ENCODE measurements around the gene GJD4. TPM values are rescaled to one million over a fixed set of nuclear protein-coding genes. Genes with fewer than 3 reads are reported as not detected.

GJD4 gene
- total RNA-seq, 6 experiments from 2014 or later, result not detected

- no peak for DNase-seq
- Mint-ChIP-seq H3K9me3 (no peaks in the 10 kb centered on the region), H3K27me3 (ENCODE audit: insufficient read depth) (peaks cover 44% of the 10 kb centered on the region), H3K4me1 (ENCODE audit: low read depth) (no peaks in the 10 kb centered on the region), H3K36me3 (ENCODE audit: low read depth) (no peaks in the 10 kb centered on the region; the same call in 1 of the 2 replicates), H3K27ac (no peak overlapping the region), H3K4me3 (no peak overlapping the region)
- TF ChIP-seq CTCF (IDR thresholded peaks at IDR 0.05), result no peak
Observed at GRCh38 chr10:35595106-35595505, 10.0 kb upstream of the GJD4 start.

- Mint-ChIP-seq H3K27ac (no peak overlapping the region), H3K9me3 (no peaks in the 10 kb centered on the region), H3K36me3 (ENCODE audit: low read depth) (no peaks in the 10 kb centered on the region), H3K4me1 (ENCODE audit: low read depth) (no peaks in the 10 kb centered on the region), H3K27me3 (ENCODE audit: insufficient read depth) (peaks cover 53% of the 10 kb centered on the region), H3K4me3 (no peak overlapping the region)
- TF ChIP-seq CTCF (IDR thresholded peaks at IDR 0.05), result peak; percentile 67
- no peak for DNase-seq
Observed at GRCh38 chr10:35598379-35598778, 6.8 kb upstream of the GJD4 start.

GRCh38 chr10:35600193-35600592, 4.9 kb upstream of the GJD4 start:
- TF ChIP-seq CTCF (IDR thresholded peaks at IDR 0.05), result peak; percentile 44; the same call in 1 of the 2 replicates
- no peak overlapping the region for H3K27ac Mint-ChIP-seq
- no peak overlapping the region for H3K4me3 Mint-ChIP-seq
- no peaks in the 10 kb centered on the region for H3K9me3 Mint-ChIP-seq
- no peaks in the 10 kb centered on the region for H3K36me3 Mint-ChIP-seq (ENCODE audit: low read depth)
- no peak for DNase-seq
- no peaks in the 10 kb centered on the region for H3K4me1 Mint-ChIP-seq (ENCODE audit: low read depth)
- peaks cover 58% of the 10 kb centered on the region for H3K27me3 Mint-ChIP-seq (ENCODE audit: insufficient read depth)

GRCh38 chr10:35606430-35606829, 1.3 kb downstream of the GJD4 start:
- no peak for DNase-seq
- Mint-ChIP-seq H3K4me3 (no peak overlapping the region), H3K4me1 (ENCODE audit: low read depth) (peaks cover 5% of the 10 kb centered on the region; the same call in 1 of the 2 replicates), H3K36me3 (ENCODE audit: low read depth) (no peaks in the 10 kb centered on the region; the same call in 1 of the 2 replicates), H3K27me3 (ENCODE audit: insufficient read depth) (peaks cover 49% of the 10 kb centered on the region), H3K9me3 (no peaks in the 10 kb centered on the region; the same call in 1 of the 2 replicates), H3K27ac (no peak overlapping the region)
- TF ChIP-seq CTCF (IDR thresholded peaks at IDR 0.05), result no peak

- H3K9me3 Mint-ChIP-seq, result no peaks in the 10 kb centered on the region; the same call in 1 of the 2 replicates
- no peaks in the 10 kb centered on the region; the same call in 1 of the 2 replicates for H3K36me3 Mint-ChIP-seq (ENCODE audit: low read depth)
- no peak for DNase-seq
- TF ChIP-seq CTCF (IDR thresholded peaks at IDR 0.05), result no peak
- peaks cover 60% of the 10 kb centered on the region for H3K27me3 Mint-ChIP-seq (ENCODE audit: insufficient read depth)
- H3K4me1 Mint-ChIP-seq (ENCODE audit: low read depth), result peaks cover 5% of the 10 kb centered on the region; the same call in 1 of the 2 replicates
- peak overlapping the region; percentile 69; the same call in 1 of the 2 replicates for H3K4me3 Mint-ChIP-seq
- no peak overlapping the region for H3K27ac Mint-ChIP-seq
Observed at GRCh38 chr10:35607475-35608327, 2.6 kb downstream of the GJD4 start.
